HG03095 (cell line): Measurements from ENCODE around the gene NXNL1.

Experiments used
- ATAC-seq: cut with Tn5 transposase; IDR thresholded peaks from one replicate; pipeline ENCODE4 v1.9.1; 2021; ENCODE audit warnings: moderate library complexity; ENCODE audit not compliant: unreplicated experiment

NXNL1 gene

GRCh38 chr19:17423429-17424208, 37.1 kb downstream of the NXNL1 start:
- ATAC-seq: no peak

DNA sequence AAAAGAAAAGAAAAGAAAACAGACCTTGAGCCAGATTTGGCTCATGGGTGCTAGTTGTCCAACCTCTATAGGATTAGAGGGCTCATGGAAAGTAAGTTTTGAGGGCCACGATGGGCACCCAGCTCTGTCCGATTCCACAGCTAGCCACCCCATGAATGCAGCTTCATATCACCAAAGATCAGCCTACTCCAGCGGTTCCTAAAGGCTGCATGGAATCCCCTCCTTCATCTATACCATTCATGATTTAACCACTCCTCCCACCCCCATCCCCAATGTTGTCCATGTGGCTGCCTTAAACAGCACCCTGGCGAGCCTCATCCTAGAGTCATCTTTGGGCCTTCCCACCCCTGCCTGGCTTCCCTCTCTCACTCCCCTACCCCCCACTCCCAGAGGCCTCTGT, 38.8 kb downstream of the NXNL1 start:
- no peak for ATAC-seq

- ATAC-seq: no peak
Measured at GRCh38 chr19:17420475-17420924, 40.2 kb downstream of the NXNL1 start.

DNA sequence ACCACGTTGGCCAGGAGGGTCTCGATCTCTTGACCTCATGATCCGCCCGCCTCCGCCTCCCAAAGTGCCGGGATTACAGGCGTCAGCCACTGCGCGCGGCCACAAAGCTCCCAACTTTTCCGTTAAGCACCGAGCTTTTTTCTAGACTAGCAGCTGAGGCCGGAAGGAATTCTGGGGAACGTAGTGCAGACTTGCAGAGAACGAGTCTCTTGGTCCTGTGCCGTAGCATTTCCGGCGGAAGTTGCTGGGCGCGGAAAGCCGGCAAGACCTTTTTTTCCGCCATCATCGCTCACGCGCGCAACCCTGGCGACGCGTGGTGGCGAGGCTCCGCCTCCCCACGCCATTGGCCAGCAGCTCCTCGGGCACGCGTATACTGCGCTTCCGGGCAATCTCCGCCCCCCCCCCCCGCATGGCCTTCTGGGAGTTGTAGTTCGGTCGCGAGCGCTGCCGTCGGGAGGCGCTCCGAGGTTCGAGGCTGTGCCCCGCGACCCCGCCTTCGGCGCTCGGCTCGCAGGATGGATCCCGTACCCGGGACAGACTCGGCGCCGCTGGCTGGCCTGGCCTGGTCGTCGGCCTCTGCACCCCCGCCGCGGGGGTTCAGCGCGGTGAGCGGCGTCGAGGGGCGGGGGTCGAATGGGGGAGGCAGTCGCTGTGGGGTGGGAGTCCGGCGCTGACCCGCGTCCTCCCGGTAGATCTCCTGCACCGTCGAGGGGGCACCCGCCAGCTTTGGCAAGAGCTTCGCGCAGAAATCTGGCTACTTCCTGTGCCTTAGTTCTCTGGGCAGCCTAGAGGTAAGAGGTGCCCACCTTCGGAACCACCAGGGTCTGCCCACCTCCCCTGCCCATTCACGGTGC, 40.9 kb downstream of the NXNL1 start, which contains the start of gene MVB12A:
TSS of gene MVB12A (plus strand) at position 427 of the 854 bp plus-strand sequence. CDS start at position 516, 89 bp downstream.
- peak; percentile 81 for ATAC-seq

DNA sequence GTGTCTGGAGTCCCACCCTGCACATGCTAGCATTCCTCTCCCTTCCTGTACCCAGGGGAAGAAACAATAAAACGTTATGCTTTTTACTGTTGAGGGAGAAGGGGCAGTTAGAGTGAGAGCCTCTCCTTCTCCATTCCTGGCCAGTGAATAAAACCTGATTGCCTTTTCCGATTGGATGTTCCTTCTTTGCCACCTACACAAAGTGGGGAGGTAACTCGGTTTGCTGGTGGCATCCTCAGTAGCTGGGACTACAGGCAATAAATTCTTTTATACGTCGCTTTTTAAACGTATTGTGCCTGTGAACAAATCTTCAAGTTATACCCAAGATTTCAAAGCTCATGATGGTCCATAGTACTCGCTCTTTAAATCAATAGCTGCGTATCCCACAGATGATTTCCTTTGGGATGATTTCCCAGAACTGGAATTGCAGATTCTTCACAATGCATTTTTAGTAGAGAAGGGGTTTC, 41.5 kb downstream of the NXNL1 start:
- ATAC-seq: no peak

- no peak for ATAC-seq
Measured at GRCh38 chr19:17418710-17419109, 42.0 kb downstream of the NXNL1 start.

DNA sequence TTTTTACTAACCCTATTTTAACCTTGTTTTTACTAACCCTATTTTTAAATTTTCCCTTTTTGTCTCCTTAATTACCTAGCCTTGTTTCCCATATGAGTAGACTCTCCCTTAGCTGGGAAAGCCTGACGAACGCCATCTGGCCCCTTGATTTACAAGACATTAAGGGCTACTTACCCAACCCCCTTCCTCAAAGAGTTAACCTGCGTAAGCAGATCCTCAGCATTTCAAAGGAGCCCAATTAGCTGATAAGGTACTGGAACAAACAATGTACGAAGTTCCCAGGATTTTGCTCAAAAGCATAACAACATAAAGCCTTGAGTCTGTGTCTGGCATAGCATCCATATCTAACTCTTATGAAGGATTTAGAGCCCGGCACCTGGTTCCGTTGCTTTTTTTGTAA, 45.6 kb downstream of the NXNL1 start:
- ATAC-seq: no peak

- no peak for ATAC-seq
Measured at GRCh38 chr19:17414097-17414496, 46.6 kb downstream of the NXNL1 start.

DNA sequence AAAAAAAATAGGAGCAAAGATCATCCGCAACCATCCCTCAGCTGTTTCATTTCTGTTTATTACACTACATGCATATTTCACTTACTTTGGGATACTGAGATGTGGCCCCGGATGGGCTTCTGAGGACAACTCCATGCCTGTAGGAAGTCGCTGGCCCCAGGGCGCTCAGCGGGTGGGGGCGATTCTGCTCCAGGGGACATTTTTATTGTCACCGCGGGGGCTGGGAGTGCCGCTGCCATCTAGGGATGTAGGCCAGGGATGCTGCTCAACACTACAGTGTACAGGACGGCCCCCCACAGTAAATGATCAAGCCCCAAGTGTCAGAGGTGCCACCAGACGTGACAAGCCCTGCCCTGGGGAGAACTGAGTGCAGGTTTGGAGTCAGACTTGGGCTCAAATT, 48.9 kb downstream of the NXNL1 start:
- ATAC-seq: no peak

GRCh38 chr19:17409990-17410389, 50.7 kb downstream of the NXNL1 start:
- ATAC-seq: no peak

DNA sequence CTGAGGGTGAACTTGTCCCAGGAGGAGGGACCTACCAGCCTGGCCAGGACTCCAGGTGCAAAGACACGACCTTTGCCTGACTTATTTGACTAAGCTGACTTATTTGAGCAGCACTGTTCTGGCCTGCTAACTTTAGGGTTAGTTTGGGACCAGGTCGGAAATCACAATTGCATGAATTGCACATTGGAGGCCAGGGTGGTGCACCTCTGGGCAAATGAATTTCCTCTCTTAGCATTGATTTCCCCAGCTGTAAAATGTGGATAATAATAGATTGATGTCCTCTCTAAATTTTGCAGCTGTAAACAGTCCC, 53.9 kb downstream of the NXNL1 start:
- no peak for ATAC-seq

- ATAC-seq: peak; percentile 13
Measured at GRCh38 chr19:17406046-17406886, 54.5 kb downstream of the NXNL1 start.
